Activated CD8-positive, alpha-beta memory T cell treated with anti-CD3 and anti-CD28 coated beads, Interleukin-2, amount 50 U/mL, for 24 hours (primary cell): ENCODE measurements around the gene GP1BB.

Experiments
- DNase-seq: peaks from one replicate; pipeline ENCODE4 v3.0.0-alpha.2; 2020; ENCODE audit errors: extremely low read depth

The GP1BB gene

GRCh38 chr22:19756288-19757128, 33.2 kb downstream of the GP1BB start:
- DNase-seq: no peak

GRCh38 chr22:19757140-19757984, 34.0 kb downstream of the GP1BB start:
- no peak for DNase-seq

GRCh38 chr22:19757985-19758895, 34.9 kb downstream of the GP1BB start:
- DNase-seq: no peak

- no peak for DNase-seq
These were observed 35.6 kb downstream of the GP1BB start for GRCh38 chr22:19758896-19759426.

- DNase-seq: no peak
These were observed 36.2 kb downstream of the GP1BB start for GRCh38 chr22:19759427-19760057.

- no peak for DNase-seq
These were observed 37.0 kb downstream of the GP1BB start, which contains the start of gene TBX1 for GRCh38 chr22:19760058-19760950. TBX1 (plus strand) TSS chr22:19760778; CDS start chr22:19760844, 66 bp downstream.

GRCh38 chr22:19760951-19761724, 37.8 kb downstream of the GP1BB start:
- DNase-seq: no peak

GRCh38 chr22:19761725-19762567, 38.6 kb downstream of the GP1BB start:
- DNase-seq: no peak

- no peak for DNase-seq
These were observed 39.5 kb downstream of the GP1BB start for GRCh38 chr22:19762568-19763457.

GRCh38 chr22:19763458-19764298, 40.3 kb downstream of the GP1BB start:
- no peak for DNase-seq

GRCh38 chr22:19764299-19764593, 40.9 kb downstream of the GP1BB start:
- DNase-seq: no peak

- DNase-seq: no peak
These were observed 41.5 kb downstream of the GP1BB start for GRCh38 chr22:19764636-19765476.

- DNase-seq: no peak
These were observed 42.3 kb downstream of the GP1BB start for GRCh38 chr22:19765477-19766239.

GRCh38 chr22:19766240-19766510, 42.8 kb downstream of the GP1BB start:
- DNase-seq: no peak
